NB4 (cell line): ENCODE measurements around the gene ASB10.

Experiments used
- POLR2A ChIP-seq: IDR thresholded peaks from 2 replicates; pipeline ENCODE4 v1.6.1; 2011; ENCODE audit warnings: mild to moderate bottlenecking; ENCODE audit not compliant: insufficient read length; ENCODE audit errors: extremely low read depth
- TF ChIP-seq, protein P1 (sequence below): IDR thresholded peaks from one replicate; pipeline ENCODE4 v1.5.1; 2012; ENCODE audit warnings: low read depth, low read length
- TF ChIP-seq, protein P2 (sequence below): IDR thresholded peaks from 2 replicates; pipeline ENCODE4 v1.6.1; 2011; ENCODE audit warnings: low read depth, low read length

DNA sequence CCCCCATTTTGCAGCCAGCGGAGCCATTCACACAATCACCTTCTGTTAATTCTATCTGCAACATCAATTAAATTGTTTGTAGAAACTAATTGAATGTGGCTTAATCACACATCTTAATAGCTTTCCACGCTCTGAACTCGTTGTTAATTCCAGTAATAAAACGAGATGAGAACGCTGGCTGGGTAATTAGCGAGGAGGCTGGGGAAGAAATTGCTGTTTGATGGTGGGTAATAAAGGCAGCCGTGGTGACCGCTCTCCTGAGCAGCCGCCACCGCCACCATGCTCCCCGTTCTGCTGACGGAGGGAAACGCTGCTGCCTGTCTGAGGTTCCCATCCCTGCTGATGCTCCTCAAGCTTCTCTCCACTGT, 55.8 kb downstream of the ASB10 start:
- TF ChIP-seq, protein P1, sequence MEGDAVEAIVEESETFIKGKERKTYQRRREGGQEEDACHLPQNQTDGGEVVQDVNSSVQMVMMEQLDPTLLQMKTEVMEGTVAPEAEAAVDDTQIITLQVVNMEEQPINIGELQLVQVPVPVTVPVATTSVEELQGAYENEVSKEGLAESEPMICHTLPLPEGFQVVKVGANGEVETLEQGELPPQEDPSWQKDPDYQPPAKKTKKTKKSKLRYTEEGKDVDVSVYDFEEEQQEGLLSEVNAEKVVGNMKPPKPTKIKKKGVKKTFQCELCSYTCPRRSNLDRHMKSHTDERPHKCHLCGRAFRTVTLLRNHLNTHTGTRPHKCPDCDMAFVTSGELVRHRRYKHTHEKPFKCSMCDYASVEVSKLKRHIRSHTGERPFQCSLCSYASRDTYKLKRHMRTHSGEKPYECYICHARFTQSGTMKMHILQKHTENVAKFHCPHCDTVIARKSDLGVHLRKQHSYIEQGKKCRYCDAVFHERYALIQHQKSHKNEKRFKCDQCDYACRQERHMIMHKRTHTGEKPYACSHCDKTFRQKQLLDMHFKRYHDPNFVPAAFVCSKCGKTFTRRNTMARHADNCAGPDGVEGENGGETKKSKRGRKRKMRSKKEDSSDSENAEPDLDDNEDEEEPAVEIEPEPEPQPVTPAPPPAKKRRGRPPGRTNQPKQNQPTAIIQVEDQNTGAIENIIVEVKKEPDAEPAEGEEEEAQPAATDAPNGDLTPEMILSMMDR: no peak
- TF ChIP-seq POLR2A: no peak
- TF ChIP-seq, protein P2, sequence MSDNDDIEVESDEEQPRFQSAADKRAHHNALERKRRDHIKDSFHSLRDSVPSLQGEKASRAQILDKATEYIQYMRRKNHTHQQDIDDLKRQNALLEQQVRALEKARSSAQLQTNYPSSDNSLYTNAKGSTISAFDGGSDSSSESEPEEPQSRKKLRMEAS: no peak
